Stimulated activated CD8-positive, alpha-beta memory T cell treated with anti-CD3 and anti-CD28 coated beads, Interleukin-15, amount 100 ng/mL, for 1 hour (primary cell): ENCODE data around the gene ADGRB3.

Experiments
- DNase-seq: peaks from one replicate; pipeline ENCODE4 v3.0.0-alpha.2; 2020; ENCODE audit warnings: low read depth

Gene ADGRB3

GRCh38 chr6:68704485-68704884, 69.4 kb downstream of the ADGRB3 start:
- DNase-seq: no peak

DNA sequence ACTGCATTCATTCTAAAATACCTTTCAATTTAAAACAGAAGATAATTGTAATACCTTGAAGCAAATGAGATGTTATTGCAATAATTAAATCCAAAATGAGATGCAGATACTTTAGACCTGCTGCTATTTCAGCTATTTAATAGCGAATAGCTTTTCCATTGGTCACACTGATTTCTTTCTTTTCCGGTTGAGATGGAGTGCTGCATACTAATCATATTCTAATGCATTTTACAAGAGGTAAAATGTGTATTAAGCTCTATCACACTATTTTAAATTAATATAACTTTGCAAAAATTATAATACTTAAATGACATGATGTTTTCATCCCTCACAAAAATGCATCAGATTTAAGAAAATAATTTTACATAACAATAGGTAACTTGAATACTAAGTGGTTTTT, 74.0 kb downstream of the ADGRB3 start:
- DNase-seq: no peak

DNA sequence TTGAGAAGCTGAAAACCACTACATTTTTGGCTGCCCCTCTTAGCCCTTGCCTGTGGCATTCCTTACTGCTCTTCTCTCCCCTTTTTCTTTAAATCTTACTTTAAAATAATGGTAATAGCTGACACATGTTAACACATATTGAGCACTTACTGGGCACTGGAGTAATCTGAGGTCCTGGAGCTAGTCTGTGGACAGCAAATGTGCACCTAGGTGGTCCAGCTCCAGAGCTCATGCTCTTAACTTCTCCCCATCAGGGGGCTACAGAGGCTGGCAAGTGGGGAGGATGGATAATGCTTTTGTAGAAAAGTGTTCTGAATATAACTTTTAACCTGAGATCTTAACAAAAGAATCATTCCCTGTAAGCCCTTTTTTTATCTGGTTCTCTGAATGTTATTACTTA, 74.8 kb downstream of the ADGRB3 start:
- no peak for DNase-seq

- DNase-seq: no peak
Observed at GRCh38 chr6:68710496-68710895, 75.4 kb downstream of the ADGRB3 start.

- no peak for DNase-seq
Observed at GRCh38 chr6:68710916-68711315, 75.8 kb downstream of the ADGRB3 start.

DNA sequence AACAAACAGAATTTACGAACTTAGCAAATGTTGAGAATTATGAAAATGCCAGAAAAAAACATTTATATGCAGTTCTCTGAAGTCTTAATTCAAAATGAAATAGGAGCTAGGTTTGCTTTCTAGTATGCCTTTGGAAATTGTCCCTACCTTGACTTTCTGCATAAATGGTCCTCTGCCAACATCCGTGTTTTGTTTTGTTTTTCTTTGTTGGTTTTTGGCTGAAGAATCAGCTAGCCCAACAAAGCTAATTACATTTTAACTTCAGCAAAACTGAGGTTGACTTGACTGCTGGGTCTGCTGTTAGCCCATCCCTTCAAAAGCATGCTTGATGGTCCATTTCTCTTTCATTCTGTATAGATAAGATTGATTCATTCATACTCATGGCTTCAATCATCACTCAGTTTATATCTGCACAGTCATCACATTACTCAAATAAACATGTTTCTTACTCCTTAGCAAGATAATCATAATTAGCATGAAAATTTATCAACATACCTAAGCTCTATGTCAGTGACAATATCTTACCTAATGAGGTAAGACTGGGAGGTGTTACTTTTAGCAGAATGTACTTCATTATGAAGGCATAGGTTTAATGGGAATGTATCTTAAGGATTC, 76.4 kb downstream of the ADGRB3 start:
- DNase-seq: no peak

- no peak for DNase-seq
Observed at GRCh38 chr6:68716620-68717019, 81.5 kb downstream of the ADGRB3 start.

DNA sequence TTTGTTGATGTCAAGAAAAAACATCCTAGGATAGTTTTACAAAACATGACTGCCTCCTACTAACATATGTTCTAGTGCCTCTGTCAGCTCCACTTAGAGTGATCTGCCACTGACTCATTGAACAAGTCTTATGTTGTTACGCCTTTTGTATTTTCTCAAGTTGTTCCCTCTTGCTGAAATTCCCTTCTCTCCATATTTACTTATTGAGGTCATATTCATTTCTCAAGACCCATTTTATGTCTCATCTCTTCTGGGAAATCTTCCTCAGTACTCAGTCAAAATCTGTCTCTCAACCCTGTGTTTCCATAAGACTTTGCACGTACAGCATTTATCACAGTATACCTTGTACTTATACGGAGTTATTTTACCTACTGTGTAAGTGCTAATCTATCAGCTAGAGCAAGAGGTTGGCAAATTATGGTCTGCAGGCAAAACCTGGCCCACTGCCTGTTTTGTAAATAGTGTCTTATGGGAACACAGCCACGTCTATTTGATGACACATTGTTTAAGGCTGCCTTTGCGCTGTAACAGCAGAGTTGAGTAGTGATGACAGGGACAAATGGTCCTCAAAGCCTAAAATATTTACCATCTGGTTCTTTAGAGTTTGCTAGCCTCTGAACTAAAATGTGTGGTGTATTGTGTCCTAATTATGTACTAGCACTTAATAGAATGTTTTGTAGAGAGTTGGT, 83.4 kb downstream of the ADGRB3 start:
- no peak for DNase-seq

GRCh38 chr6:68719761-68720160, 84.7 kb downstream of the ADGRB3 start:
- DNase-seq: no peak

DNA sequence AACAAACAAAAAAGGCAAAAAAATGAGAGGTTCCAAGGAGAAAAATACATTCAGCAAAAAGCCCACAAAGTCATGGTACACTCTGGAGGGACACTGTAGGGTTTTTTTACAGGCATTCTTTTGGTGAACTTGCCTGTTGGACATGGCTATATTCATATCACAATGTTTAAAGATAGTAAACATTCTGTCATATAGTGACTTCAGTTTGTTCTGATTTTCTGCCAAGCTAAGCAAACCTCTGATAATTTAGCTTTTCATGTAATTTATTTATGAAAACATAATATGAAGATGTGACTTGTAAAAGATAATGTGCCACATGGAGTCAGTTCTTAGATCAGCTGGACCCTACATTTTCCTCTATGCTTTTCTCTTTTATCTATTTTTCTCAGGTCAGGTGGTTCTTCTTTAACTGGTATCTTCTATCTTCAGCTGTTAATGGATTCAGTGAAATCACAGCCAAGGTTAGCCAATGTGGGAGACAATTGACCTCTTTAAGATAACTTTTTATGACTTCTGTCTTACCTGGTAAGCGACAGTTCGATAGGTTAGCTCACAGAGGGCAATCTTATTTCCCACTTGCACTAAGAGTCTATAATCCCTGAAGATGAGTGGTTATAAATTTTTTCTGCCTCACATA, 87.9 kb downstream of the ADGRB3 start:
- DNase-seq: no peak

GRCh38 chr6:68724060-68724459, 89.0 kb downstream of the ADGRB3 start:
- DNase-seq: no peak

DNA sequence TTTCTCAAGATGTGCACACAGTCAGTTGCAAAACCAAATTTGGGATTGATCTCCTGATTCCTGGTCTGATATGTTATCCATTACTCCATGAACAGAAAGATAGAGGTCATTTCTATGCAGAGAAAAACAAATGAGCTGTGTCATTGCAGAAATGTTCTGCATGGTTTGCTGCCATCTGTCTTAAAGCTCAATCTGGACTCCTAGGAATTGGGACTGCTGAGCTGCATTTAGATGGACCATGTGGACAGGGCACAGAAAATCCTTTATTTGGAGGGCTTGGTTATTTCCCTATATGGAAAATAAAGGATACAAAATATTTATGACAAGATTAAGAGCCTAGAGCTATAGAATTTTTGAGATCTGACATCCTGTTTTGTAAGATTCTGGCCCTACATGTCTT, 91.3 kb downstream of the ADGRB3 start:
- no peak for DNase-seq

DNA sequence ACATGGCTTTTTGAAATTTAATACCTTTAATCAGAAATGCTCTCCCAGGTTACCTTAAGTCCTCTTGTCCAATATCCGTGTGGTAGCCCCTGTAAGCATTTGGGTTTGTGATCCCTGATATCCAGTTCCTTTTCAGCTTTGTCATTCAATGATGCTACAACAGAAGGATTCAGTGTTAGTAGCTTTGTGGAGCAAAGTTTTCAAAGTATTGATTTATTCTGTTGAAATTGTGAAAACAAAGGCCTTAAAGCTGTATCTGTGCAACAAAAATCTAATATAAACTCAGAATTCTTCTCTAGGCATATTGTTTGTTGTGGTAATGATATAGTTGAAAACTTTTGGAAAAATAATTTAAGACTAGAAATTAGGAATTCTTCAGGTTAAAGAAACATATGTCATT, 91.9 kb downstream of the ADGRB3 start:
- DNase-seq: no peak

- no peak for DNase-seq
Observed at GRCh38 chr6:68727699-68728098, 92.6 kb downstream of the ADGRB3 start.

- DNase-seq: no peak
Observed at GRCh38 chr6:68728159-68728979, 93.3 kb downstream of the ADGRB3 start.

DNA sequence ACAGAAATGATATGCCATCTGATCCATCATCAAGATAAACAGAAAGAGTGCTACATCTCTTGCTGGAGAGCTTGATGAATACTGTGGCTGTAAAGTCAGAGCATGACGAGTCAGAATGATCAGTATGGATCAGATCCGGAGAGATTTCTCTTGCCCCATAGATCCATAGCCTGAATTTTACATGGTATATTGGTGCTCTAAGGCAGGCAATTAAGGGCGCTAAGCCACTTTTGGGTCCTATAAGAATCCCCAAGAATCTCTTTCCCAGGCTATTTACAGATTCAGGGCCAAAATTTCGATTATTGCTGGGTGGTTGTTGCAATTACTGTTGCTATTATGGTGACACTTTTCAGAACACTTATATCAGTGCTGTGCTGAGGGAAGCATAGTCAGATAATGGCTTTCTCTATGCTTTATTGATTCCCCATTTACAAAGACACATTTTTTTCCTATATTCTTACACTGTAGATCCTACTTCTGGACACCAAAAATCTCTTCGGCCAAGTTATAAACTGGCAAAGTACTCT, 94.4 kb downstream of the ADGRB3 start:
- DNase-seq: no peak

- DNase-seq: no peak
Observed at GRCh38 chr6:68730291-68731054, 95.4 kb downstream of the ADGRB3 start.

- DNase-seq: no peak
Observed at GRCh38 chr6:68732423-68732822, 97.3 kb downstream of the ADGRB3 start.

DNA sequence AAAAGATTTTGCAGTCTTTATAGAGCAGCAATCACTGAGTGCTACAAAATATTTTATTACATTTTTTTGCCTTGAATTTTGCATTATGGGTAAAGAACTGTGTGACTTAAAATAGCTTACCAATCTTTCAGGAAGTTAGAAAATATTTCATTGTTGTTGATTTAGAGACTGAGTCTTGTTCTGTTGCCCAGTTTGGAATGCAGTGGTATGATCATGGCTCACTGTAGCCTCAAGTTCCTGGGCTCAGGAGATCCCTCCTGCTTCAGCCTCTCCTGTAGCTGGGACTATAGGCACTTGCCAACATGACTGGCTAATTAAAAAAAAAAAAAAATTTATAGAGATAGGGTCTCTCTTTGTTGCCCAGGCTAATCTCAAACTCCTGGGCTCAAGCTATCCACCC, 100.8 kb downstream of the ADGRB3 start:
- no peak for DNase-seq

GRCh38 chr6:68737061-68737460, 102.0 kb downstream of the ADGRB3 start:
- no peak for DNase-seq

- DNase-seq: no peak
Observed at GRCh38 chr6:68738039-68738438, 103.0 kb downstream of the ADGRB3 start.
